Adrenal gland (tissue), 5 donors: Measurements from ENCODE around the gene LRIF1.

ENCODE experiments used
- POLR2A ChIP-seq, 2 donors: fragments of 450-650 bp; IDR thresholded peaks; one replicate each; pipeline ENCODE4 v1.6.1; 2017; ENCODE audit warnings: antibody characterized with exemption in 2 of 2, mild to moderate bottlenecking in 2 of 2, moderate library complexity in 1 of 2
- TF ChIP-seq, protein P1 (sequence below), 6 experiments: fragments of 450-650 bp in 4 of 6; fragments of 200-600 bp in 2 of 6; sonication (generic) in 1 of 6; IDR thresholded peaks; 1 replicate in 5 of 6; 2 replicates in 1 of 6; pipeline versions ENCODE4 v1.5.1 to v1.8.0; 2016 to 2021; ENCODE audit warnings: antibody characterized with exemption in 6 of 6, mild to moderate bottlenecking in 2 of 6, moderate library complexity in 1 of 6
- donor health status: DM: no; HTN: no; CAD: no.

DNA sequence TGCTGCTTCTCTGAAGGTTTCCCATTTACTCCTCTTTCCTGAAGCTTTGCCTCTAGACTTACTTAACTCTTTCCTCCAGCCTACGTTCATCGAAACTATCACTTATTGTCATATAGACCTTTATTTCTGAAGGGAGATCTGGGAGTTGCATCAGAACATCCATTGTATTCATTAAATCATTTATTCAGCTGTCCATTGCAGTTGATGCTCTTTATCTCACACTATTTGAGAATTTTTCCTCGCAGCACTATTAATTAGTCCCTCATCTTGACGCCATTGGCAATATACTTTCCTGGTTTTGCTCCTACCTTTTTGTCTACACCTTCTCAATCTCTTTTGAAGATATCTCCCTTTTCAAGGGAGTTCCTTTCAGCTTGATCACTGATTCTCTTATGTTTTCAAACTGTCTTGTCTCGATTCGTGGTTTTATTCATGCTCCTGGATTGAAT is 757 bp upstream of the LRIF1 start:
- TF ChIP-seq, protein P1, sequence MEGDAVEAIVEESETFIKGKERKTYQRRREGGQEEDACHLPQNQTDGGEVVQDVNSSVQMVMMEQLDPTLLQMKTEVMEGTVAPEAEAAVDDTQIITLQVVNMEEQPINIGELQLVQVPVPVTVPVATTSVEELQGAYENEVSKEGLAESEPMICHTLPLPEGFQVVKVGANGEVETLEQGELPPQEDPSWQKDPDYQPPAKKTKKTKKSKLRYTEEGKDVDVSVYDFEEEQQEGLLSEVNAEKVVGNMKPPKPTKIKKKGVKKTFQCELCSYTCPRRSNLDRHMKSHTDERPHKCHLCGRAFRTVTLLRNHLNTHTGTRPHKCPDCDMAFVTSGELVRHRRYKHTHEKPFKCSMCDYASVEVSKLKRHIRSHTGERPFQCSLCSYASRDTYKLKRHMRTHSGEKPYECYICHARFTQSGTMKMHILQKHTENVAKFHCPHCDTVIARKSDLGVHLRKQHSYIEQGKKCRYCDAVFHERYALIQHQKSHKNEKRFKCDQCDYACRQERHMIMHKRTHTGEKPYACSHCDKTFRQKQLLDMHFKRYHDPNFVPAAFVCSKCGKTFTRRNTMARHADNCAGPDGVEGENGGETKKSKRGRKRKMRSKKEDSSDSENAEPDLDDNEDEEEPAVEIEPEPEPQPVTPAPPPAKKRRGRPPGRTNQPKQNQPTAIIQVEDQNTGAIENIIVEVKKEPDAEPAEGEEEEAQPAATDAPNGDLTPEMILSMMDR (IDR thresholded peaks at IDR 0.05), result no peak
- no peak for TF ChIP-seq POLR2A (IDR thresholded peaks at IDR 0.05)
